Spinal cord (tissue), 10 donors: ENCODE results near the gene RPN1. TPM values are rescaled to one million over a fixed set of nuclear protein-coding genes. Genes with fewer than 3 reads are reported as not detected.
"Not testable (repeated sequence)": the region's sequence is repeated elsewhere in the genome, so short reads cannot be mapped to it uniquely, and the experiment has no call there.

Experiments used
- DNase-seq, 6 donors: peaks; one replicate each; pipeline versions ENCODE4 v3.0.0 to v3.0.0-alpha.2; 2013 to 2015; ENCODE audit warnings: low spot score in 6 of 6, low read depth in 4 of 6
- H3K27ac ChIP-seq: one replicate; pipeline ENCODE4 v1.5.1; 2013; ENCODE audit warnings: low read depth, low read length, control low read depth
- H3K27me3 ChIP-seq: one replicate; pipeline ENCODE4 v1.6.1; 2013; ENCODE audit warnings: low read length; ENCODE audit not compliant: control insufficient read depth, insufficient read depth
- H3K36me3 ChIP-seq: one replicate; pipeline ENCODE4 v1.6.1; 2013; ENCODE audit warnings: low read length; ENCODE audit not compliant: control insufficient read depth, insufficient read depth
- H3K4me1 ChIP-seq: one replicate; pipeline ENCODE4 v1.6.1; 2013; ENCODE audit warnings: low read length; ENCODE audit not compliant: control insufficient read depth, insufficient read depth
- H3K4me3 ChIP-seq: one replicate; pipeline ENCODE4 v1.5.1; 2013; ENCODE audit warnings: low read depth, low read length, control low read depth
- H3K9me3 ChIP-seq: one replicate; pipeline ENCODE4 v1.6.1; 2013; ENCODE audit warnings: low read length; ENCODE audit not compliant: control insufficient read depth, insufficient read depth
- whole genome bisulfite sequencing: methylation state at CpG from one replicate; pipeline ENCODE4 v1.1.5; 2013; ENCODE audit warnings: missing lambda C conversion rate; ENCODE audit not compliant: insufficient coverage; 5-methylcytosine and 5-hydroxymethylcytosine counted together
- polyA plus RNA-seq, 2 donors: library from polyadenylated mRNA; unstranded; fragments of 120-200 nt; gene quantifications; one replicate each; pipeline ENCODE4 v1.2.1, GENCODE V29; 2013; ENCODE audit not compliant: insufficient read length in 2 of 2
- total RNA-seq, 2 donors: library from RNA; depleted of rRNA in 1 of 2; stranded (reverse); fragments of 120-200 nt in 1 of 2; fragments of >200 nt in 1 of 2; gene quantifications; one replicate each; pipeline versions ENCODE4 v1.2.3 to v1.2.4, GENCODE V29; 2013 to 2014
- donor health status: healthy.

RPN1 gene
- total and polyA plus RNA-seq, 4 donors = 142 to 260 (median 198) TPM

DNA sequence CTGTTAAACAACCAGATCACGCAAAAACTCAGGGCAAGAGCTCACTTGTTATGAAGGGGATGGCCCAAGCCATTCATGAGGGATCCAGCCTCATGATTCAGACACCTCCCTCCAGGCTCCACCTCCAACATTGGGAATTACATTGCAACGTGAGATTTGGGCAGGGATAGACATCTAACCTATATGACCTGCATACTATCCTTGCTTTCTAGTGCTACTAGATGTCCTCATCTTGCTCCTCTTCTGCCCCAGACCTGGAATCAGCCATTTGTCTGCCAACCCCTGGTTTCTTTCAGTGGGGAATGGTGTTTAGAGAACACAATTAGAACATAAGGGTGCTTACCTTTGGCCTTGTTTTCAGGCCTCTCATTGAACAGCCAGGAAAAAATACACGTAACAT lies 63.2 kb downstream of the RPN1 start:
- WGBS = 90% methylated on average over 3 of the region's 3 CpGs
- no peak overlapping the region for H3K4me3 ChIP-seq

DNA sequence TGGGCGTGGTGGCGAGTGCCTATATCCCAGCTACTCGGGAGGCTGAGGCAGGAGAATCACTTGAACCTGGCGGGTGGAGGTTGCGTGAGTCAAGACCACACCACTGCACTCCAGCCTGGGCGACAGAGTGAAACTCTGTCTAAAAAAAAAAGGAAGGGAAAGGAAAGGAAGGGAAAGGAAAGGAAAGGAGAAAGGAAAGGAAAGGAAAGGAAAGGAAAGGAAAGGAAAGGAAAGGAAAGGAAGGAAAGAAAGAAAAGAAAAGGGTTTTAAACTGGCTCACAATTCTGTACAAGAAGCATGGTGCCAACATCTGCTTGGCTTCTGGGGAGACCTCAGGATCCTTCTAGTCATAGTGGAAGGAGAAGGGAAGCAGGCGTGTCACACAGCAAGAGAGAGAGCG lies 63.7 kb downstream of the RPN1 start:
- H3K27ac ChIP-seq, H3K9me3 ChIP-seq, DNase-seq, H3K4me1 ChIP-seq, H3K36me3 ChIP-seq, H3K27me3 ChIP-seq, H3K4me3 ChIP-seq: not testable (repeated sequence)
- 100% methylated on average over 6 of the region's 8 CpGs for WGBS

More for the DNA sequence above, 63.2 kb downstream of the RPN1 start:
- Histone ChIP-seq H3K9me3 (no peaks in the 10 kb centered on the region), H3K4me1 (peaks cover 9% of the 10 kb centered on the region), H3K36me3 (no peaks in the 10 kb centered on the region), H3K27ac (no peak overlapping the region), H3K27me3 (no peaks in the 10 kb centered on the region)
- no peak for DNase-seq

DNA sequence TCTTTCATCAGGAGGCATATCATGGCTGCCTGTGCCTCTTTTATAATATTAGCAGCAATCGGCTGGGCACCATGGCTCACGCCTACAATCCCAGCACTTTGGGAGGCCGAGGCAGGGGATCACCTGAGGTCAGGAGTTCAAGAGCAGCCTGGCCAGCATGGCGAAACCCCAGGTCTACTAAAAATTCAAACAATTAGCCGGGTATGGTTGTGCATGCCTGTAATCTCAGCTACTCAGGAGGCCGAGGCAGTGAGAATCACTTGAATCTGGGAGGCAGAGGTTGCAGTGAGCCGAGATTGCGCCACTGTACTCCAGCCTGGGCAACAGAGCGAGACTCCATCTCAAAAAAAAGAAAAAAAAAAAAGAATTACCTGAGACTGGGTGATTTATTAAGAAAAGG lies 64.2 kb downstream of the RPN1 start:
- H3K36me3 ChIP-seq, DNase-seq, H3K4me3 ChIP-seq, H3K27me3 ChIP-seq, H3K4me1 ChIP-seq, H3K27ac ChIP-seq, H3K9me3 ChIP-seq: not testable (repeated sequence)
- WGBS = 86% methylated on average over 6 of the region's 9 CpGs

DNA sequence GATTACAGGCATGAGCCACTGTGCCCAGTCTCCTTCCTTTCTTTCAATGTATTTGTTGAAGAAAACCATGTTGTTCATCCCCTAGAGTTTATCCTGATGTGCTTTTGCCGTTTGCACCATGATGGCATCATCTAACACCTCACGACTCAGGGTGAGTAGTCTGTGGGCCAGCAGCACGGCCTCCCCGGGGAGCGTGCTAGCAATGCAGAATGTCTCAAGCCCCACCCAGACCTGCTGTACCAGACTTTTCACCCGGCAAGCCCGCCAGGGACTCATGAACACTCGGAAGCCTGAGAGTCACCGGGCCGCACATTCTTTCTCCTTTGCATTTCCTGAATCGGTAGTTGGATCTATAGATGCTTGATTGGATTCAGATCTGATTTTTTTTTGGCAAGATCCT lies 64.6 kb downstream of the RPN1 start:
- Histone ChIP-seq H3K4me1 (peaks cover 9% of the 10 kb centered on the region), H3K27ac (no peak overlapping the region), H3K4me3 (no peak overlapping the region), H3K9me3 (no peaks in the 10 kb centered on the region), H3K36me3 (no peaks in the 10 kb centered on the region), H3K27me3 (no peaks in the 10 kb centered on the region)
- DNase-seq = no peak
- WGBS = 93% methylated on average over 10 of the region's 11 CpGs

DNA sequence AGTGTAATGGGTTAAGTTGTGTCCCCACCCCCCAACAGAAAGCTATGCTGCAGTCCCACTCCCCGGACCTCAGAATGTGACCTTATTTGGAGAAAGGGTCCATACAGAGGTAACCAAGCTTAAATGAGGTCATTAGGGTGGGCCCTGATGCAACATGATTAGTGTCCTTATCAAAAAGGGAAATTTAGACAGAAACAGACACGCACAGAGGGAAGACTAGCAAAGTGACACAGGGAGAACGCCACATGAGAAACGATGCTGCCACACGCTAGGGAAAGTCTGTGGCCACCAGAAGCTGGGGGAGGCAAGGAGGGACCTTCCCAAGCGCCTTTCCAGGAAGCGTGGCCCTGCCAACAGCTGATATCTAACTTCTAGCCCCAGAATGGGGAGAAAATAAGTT lies 65.4 kb downstream of the RPN1 start:
- Histone ChIP-seq H3K36me3 (no peaks in the 10 kb centered on the region), H3K4me1 (peaks cover 9% of the 10 kb centered on the region), H3K9me3 (no peaks in the 10 kb centered on the region), H3K4me3 (no peak overlapping the region), H3K27me3 (no peaks in the 10 kb centered on the region), H3K27ac (no peak overlapping the region)
- DNase-seq = no peak
- WGBS = 74% methylated on average over 4 of the region's 7 CpGs

DNA sequence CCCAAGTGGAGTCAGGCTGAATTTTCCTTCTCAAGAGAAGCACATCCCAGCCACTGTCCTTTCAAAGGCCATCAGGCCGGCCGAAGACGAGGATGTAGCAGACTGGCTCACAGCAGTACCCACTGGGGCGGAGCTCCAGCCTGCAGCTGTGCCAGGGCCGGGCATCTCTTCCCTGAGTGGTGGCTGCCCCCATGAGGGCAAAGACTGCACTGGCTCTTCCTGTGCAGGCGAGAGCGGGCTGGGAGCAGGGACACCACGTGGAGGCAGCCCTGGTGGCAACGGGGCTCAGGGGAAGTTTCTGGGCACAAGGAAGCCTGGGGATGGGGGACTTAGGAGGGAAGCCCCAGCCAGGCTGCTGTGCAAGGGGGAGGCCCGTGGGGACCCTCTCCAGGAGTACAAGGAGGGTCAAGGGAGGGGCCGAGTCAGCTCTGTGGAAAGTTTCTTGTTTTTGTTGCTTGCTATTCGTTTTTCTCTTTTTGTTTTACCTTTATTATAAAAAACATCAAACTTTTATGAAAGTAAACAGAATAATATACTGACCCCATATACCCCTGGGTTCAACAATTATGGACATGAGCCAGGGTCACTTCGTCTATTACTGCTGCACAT lies 66.1 kb downstream of the RPN1 start:
- Histone ChIP-seq H3K36me3 (no peaks in the 10 kb centered on the region), H3K4me3 (no peak overlapping the region), H3K9me3 (no peaks in the 10 kb centered on the region), H3K27me3 (no peaks in the 10 kb centered on the region), H3K4me1 (peaks cover 9% of the 10 kb centered on the region), H3K27ac (no peak overlapping the region)
- WGBS = 7% methylated on average over 9 of the region's 13 CpGs
- DNase-seq = peak in 5 of 6 donors; percentile 35 to 84 (median 54)

DNA sequence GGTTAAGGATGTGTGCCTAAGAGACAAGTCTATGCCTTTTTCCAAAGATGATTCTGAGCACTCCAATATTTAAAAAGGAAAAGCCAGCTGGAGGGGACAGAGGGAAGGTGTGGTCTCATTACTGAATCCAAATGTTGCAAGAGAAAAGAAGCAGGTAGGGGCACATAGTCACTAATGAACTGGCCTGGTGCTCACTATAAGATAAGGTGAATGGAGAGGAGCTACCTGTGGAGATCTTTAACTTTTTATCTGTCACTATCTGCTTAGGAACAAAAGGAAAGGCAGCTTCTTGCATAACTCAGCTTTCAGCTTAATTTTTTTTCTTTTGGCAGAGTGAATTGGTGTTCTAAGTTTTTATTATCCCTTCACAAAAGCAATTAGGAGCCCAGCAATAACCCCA lies 69.1 kb downstream of the RPN1 start:
- no peak for DNase-seq
- Histone ChIP-seq H3K36me3 (no peaks in the 10 kb centered on the region), H3K4me1 (peaks cover 14% of the 10 kb centered on the region), H3K27me3 (no peaks in the 10 kb centered on the region), H3K4me3 (no peak overlapping the region), H3K27ac (no peak overlapping the region), H3K9me3 (no peaks in the 10 kb centered on the region)

DNA sequence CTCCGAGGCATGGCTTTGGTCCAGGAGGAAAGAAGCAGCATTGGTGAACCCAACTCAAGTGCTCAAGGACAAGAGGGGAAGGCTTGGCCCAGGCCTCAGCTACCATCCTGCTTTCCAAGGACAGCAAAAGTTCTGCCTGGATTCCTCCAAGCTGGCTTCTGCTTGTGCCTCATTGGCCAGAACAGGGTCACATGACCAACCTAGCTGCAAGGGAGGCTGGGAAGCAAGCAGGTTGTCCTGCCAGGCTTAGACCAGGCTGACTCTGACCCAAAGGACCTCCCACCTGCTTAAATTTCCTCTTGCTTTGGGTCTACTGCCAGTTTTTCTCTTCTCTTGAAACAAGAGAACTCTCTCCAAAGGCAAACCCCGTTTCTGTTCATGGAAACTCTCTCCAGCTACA lies 70.7 kb downstream of the RPN1 start:
- Histone ChIP-seq H3K27me3 (no peaks in the 10 kb centered on the region), H3K36me3 (no peaks in the 10 kb centered on the region), H3K4me3 (no peak overlapping the region), H3K27ac (no peak overlapping the region), H3K4me1 (peaks cover 23% of the 10 kb centered on the region), H3K9me3 (no peaks in the 10 kb centered on the region)
- WGBS = 92% methylated on average over 1 of the region's 2 CpGs
- no peak for DNase-seq

DNA sequence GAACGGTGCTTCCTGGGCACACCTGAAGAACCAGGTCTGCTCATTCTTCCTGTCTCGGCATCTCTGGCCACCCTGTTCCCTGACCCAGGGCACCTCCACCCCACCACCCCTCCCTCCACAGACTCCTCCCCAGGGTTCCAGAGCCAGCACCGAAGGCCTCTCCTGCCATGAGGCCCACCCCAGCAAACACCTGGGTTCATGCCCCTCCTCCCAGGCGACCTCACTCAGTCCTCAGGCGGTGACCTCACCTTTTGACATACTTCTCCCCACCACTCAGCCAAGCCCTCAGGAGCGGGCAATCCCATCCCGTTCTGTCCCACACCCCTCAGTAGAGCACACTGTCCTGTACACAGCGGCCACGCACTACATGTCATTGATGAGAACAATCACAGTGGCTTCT lies 72.3 kb downstream of the RPN1 start:
- H3K9me3 ChIP-seq = no peaks in the 10 kb centered on the region
- H3K36me3 ChIP-seq = no peaks in the 10 kb centered on the region
- no peak overlapping the region for H3K4me3 ChIP-seq
- H3K27ac ChIP-seq = no peak overlapping the region
- WGBS = 73% methylated on average over 5 of the region's 9 CpGs
- peaks cover 17% of the 10 kb centered on the region for H3K4me1 ChIP-seq
- peaks cover 2% of the 10 kb centered on the region for H3K27me3 ChIP-seq
- no peak for DNase-seq

DNA sequence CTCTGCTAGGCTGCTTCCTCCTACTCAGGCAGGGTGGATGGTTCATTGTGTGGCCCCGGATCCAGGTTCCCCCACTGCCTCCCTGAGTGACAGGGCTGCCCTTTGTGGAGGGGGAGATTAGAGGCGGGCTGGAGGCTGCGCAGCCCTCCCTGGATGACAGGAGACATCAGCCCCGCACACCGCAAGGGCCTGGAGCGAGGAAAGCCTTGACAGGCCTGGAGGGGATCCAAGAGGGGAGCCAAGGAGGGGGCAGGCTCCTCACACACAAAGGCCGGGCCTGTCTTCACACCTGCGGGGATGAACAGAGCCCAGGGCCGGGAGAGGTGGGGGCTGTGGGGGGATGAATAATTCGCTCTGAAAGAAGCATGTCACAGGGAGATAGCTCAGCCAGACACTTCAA lies 72.9 kb downstream of the RPN1 start:
- WGBS = 40% methylated on average over 9 of the region's 10 CpGs
- H3K36me3 ChIP-seq = no peaks in the 10 kb centered on the region
- H3K4me3 ChIP-seq = no peak overlapping the region
- H3K4me1 ChIP-seq = peaks cover 17% of the 10 kb centered on the region
- peaks cover 2% of the 10 kb centered on the region for H3K27me3 ChIP-seq
- DNase-seq = peak in 2 of 6 donors; percentile 32 to 44
- no peak overlapping the region for H3K27ac ChIP-seq
- H3K9me3 ChIP-seq = no peaks in the 10 kb centered on the region
